HG03139 (cell line): ENCODE data around the gene TSPOAP1.

Experiments
- ATAC-seq: cut with Tn5 transposase; IDR thresholded peaks from one replicate; pipeline ENCODE4 v1.9.1; 2021; ENCODE audit not compliant: unreplicated experiment

The TSPOAP1 gene

GRCh38 chr17:58304750-58305486 is 23.7 kb downstream of the TSPOAP1 start:
- no peak for ATAC-seq

GRCh38 chr17:58303971-58304749 is 24.4 kb downstream of the TSPOAP1 start:
- no peak for ATAC-seq

GRCh38 chr17:58302919-58303585 is 25.5 kb downstream of the TSPOAP1 start:
- no peak for ATAC-seq

- ATAC-seq: no peak
These were observed 26.2 kb downstream of the TSPOAP1 start for GRCh38 chr17:58302171-58302918.

- no peak for ATAC-seq
These were observed 27.0 kb downstream of the TSPOAP1 start for GRCh38 chr17:58301504-58302150.

GRCh38 chr17:58300336-58300735 is 28.3 kb downstream of the TSPOAP1 start:
- no peak for ATAC-seq

- no peak for ATAC-seq
These were observed 34.6 kb downstream of the TSPOAP1 start for GRCh38 chr17:58294034-58294433.

- ATAC-seq: no peak
These were observed 37.3 kb downstream of the TSPOAP1 start for GRCh38 chr17:58291246-58291645.

GRCh38 chr17:58289869-58290268 is 38.7 kb downstream of the TSPOAP1 start:
- no peak for ATAC-seq

- ATAC-seq: no peak
These were observed 43.2 kb downstream of the TSPOAP1 start for GRCh38 chr17:58285422-58285810.

GRCh38 chr17:58284613-58285421 is 43.8 kb downstream of the TSPOAP1 start:
- ATAC-seq: no peak

- ATAC-seq: no peak
These were observed 44.7 kb downstream of the TSPOAP1 start for GRCh38 chr17:58283674-58284612.

GRCh38 chr17:58282442-58282841 is 46.2 kb downstream of the TSPOAP1 start:
- ATAC-seq: no peak

- no peak for ATAC-seq
These were observed 47.0 kb downstream of the TSPOAP1 start for GRCh38 chr17:58281511-58282011.

- ATAC-seq: no peak
These were observed 47.9 kb downstream of the TSPOAP1 start, which contains the start of gene MPO for GRCh38 chr17:58280480-58281217. Gene MPO, minus strand, starts transcription at chr17:58280935. Its CDS starts 177 bp downstream, at chr17:58280758.

GRCh38 chr17:58279736-58280479 is 48.7 kb downstream of the TSPOAP1 start:
- ATAC-seq: no peak
